RWPE2 (cell line): ENCODE measurements around the gene ARID3A.

Experiments used
- ATAC-seq: fragments of 200-7000 bp; cut with Tn5 transposase; 3 replicates; pipeline ENCODE4 v1.9.1; 2021; ENCODE audit warnings: low read depth
- DNase-seq: peaks from one replicate; pipeline ENCODE4 v3.0.0-alpha.2; 2020; ENCODE audit warnings: low spot score
- H3K27ac ChIP-seq: fragments of 450-650 bp; 2 replicates; pipeline ENCODE4 v1.5.1; 2017; ENCODE audit warnings: mild to moderate bottlenecking; ENCODE audit not compliant: poor library complexity, severe bottlenecking
- H3K27me3 ChIP-seq: fragments of 250-450 bp; sonication (Bioruptor Pico); 2 replicates; pipeline ENCODE4 v1.5.1; 2021; ENCODE audit warnings: mild to moderate bottlenecking, moderate library complexity; ENCODE audit not compliant: insufficient read depth, poor library complexity, severe bottlenecking
- H3K36me3 ChIP-seq: fragments of 250-450 bp; sonication (Bioruptor Pico); 2 replicates; pipeline ENCODE4 v1.5.1; 2020; ENCODE audit warnings: low read depth, mild to moderate bottlenecking, moderate library complexity
- H3K4me1 ChIP-seq: fragments of 250-450 bp; sonication (Bioruptor Pico); 2 replicates; pipeline ENCODE4 v1.5.1; 2021; ENCODE audit warnings: mild to moderate bottlenecking, moderate library complexity; ENCODE audit not compliant: insufficient read depth, poor library complexity, severe bottlenecking
- H3K4me3 ChIP-seq: fragments of 250-450 bp; sonication (Bioruptor Pico); 2 replicates; pipeline ENCODE4 v1.5.1; 2021; ENCODE audit warnings: mild to moderate bottlenecking, moderate library complexity; ENCODE audit not compliant: severe bottlenecking
- H3K9me3 ChIP-seq: fragments of 250-450 bp; sonication (Bioruptor Pico); 2 replicates; pipeline ENCODE4 v1.5.1; 2021; ENCODE audit warnings: mild to moderate bottlenecking, moderate library complexity; ENCODE audit not compliant: severe bottlenecking
- TF ChIP-seq, protein P1 (sequence below): fragments of 450-650 bp; IDR thresholded peaks from one replicate; pipeline ENCODE4 v1.5.1; 2017; ENCODE audit warnings: mild to moderate bottlenecking, moderate library complexity; ENCODE audit not compliant: poor library complexity, severe bottlenecking

Gene ARID3A

DNA sequence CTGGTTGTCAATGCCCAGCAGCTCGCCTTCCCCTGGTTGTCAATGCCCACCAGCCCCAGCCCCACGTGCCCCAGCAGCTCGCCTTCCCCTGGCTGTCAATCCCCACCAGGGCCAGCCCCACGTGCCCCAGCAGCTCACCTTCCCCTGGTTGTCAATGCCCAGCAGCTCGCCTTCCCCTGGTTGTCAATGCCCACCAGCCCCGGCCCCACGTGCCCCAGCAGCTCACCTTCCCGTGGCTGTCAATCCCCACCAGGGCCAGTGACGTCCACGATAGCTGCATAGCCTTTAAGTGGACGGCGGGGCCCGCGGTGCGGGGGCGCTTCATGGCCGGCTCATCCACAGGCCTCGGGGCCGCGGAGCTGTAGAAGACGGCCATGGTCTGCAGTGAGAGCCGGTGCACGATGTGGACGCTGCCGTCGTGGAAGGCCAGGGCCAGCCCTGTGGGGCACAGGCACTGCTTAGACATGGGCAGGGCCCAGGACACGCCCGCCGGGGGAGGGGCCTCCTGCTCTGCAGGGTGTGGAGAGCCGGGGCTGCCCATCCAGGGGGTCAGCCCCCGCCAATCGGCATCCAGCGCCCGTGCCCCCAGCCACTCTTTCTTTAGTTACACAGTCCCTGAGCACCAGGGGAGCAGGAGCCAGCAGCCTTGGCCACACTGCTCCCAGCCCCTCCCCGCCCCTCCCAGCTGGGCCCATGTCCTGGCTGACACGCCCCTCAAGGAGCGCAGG lies 46.0 kb upstream of the ARID3A start:
- DNase-seq (no peak), ATAC-seq (no peak)
- TF ChIP-seq, protein P1, sequence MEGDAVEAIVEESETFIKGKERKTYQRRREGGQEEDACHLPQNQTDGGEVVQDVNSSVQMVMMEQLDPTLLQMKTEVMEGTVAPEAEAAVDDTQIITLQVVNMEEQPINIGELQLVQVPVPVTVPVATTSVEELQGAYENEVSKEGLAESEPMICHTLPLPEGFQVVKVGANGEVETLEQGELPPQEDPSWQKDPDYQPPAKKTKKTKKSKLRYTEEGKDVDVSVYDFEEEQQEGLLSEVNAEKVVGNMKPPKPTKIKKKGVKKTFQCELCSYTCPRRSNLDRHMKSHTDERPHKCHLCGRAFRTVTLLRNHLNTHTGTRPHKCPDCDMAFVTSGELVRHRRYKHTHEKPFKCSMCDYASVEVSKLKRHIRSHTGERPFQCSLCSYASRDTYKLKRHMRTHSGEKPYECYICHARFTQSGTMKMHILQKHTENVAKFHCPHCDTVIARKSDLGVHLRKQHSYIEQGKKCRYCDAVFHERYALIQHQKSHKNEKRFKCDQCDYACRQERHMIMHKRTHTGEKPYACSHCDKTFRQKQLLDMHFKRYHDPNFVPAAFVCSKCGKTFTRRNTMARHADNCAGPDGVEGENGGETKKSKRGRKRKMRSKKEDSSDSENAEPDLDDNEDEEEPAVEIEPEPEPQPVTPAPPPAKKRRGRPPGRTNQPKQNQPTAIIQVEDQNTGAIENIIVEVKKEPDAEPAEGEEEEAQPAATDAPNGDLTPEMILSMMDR, result no peak
- Histone ChIP-seq H3K36me3 (peaks cover 27% of the 10 kb centered on the region), H3K27ac (no peak overlapping the region), H3K9me3 (no peaks in the 10 kb centered on the region), H3K4me1 (no peaks in the 10 kb centered on the region), H3K4me3 (no peak overlapping the region), H3K27me3 (no peaks in the 10 kb centered on the region)

DNA sequence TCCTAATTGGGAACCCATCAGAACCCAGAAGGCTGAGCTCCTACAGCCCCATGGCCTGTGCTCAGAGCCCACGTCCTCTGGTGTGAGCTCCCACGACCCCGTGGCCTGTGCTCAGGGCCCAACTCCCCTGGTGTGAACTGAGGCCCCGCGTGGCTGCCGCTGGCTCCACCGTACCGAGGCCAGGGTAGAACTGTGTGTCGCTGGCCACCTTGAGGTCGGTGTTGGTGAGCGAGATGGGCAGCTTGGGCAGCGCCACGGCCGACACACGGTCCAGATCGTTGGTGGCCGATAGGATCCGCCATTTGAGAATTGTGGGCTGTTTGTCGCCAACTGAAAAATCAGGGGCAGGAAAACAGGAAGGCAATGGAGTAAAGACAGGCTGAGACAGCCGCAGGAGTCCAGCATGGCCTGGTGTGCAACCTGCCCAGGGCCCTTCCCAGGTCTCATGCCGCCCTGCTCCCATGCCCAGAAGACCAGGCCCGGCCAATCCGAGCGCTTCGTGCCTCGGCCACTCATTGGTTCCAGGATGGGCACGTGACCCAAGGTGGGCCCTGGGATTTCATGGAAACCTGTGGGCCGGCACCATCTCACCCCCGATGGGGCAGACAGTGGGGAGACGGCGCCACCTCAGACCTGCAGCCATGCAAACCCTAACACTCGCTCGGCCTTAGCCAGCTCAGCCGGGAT lies 44.3 kb upstream of the ARID3A start:
- no peak overlapping the region for H3K27ac ChIP-seq
- no peak for DNase-seq
- TF ChIP-seq, protein P1, result no peak
- H3K4me3 ChIP-seq, result no peak overlapping the region
- no peak for ATAC-seq
- no peaks in the 10 kb centered on the region for H3K4me1 ChIP-seq
- no peaks in the 10 kb centered on the region for H3K9me3 ChIP-seq
- peaks cover 29% of the 10 kb centered on the region for H3K36me3 ChIP-seq
- no peaks in the 10 kb centered on the region for H3K27me3 ChIP-seq

DNA sequence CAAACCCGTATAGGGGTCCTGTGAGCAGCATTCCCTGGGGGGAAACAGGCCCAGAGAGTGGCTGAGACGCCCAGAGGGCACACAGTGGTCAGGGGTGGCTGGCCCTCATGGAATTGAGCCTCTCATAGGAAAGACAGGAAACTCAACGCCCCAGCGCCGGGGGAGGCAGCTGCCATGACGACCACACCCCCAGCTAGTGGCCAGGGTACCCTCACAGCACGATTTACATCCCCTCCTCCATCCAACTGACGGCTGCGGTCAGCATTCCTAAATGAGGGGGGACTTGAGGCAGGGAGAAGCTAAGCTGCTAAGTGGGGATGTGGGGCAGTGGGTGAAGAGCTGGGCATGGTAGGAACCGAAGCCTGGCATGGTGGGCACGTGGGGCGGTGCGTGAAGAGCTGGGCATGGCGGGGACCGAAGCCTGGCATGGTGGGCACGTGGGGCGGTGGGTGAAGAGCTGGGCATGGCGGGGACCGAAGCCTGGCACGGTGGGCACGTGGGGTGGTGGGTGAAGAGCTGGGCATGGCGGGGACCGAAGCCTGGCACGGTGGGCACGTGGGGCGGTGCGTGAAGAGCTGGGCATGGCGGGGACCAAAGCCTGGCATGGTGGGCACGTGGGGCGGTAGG lies 42.9 kb upstream of the ARID3A start:
- no peaks in the 10 kb centered on the region for H3K27me3 ChIP-seq
- DNase-seq, result no peak
- TF ChIP-seq, protein P1, result no peak
- peaks cover 33% of the 10 kb centered on the region for H3K36me3 ChIP-seq
- no peaks in the 10 kb centered on the region for H3K9me3 ChIP-seq
- no peak overlapping the region for H3K4me3 ChIP-seq
- ATAC-seq, result no peak
- H3K4me1 ChIP-seq, result no peaks in the 10 kb centered on the region
- no peak overlapping the region for H3K27ac ChIP-seq

DNA sequence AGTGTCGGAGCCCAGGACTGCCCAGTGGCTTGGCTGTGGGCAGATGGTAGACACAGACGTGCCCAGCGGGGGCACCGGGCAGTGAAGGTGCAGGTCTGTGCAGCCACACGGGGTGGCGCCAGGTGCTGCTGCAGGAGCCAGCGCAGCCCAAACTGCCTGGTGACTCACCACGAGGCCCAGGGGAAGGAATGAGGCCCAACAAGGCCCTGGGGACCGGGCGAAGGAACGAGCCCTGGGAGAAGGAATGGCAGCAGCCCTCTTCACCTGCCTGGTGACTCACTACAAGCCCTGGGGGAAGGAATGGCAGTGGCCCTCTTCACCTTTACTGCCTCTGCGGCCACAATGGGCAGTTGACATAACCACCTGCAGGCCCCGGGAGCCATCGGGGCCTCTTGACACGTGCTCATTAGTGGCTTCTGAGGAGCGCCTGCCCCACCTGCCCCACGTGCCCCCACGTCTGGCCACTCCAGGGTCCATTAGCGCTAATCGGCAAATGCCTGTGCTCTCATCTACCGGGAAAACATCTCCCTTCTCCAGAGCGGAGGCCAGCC lies 42.1 kb upstream of the ARID3A start:
- Histone ChIP-seq H3K4me1 (no peaks in the 10 kb centered on the region), H3K36me3 (peaks cover 33% of the 10 kb centered on the region), H3K4me3 (no peak overlapping the region), H3K27ac (no peak overlapping the region), H3K9me3 (no peaks in the 10 kb centered on the region), H3K27me3 (no peaks in the 10 kb centered on the region)
- no peak for DNase-seq
- peak; percentile 82 for ATAC-seq
- TF ChIP-seq, protein P1, result peak; percentile 29
